WI38 (cell line): ENCODE data around the gene PIP5KL1.

Experiments used
- H3K4me3 ChIP-seq: 2 replicates; pipeline ENCODE4 v1.5.1; 2011; ENCODE audit warnings: low read depth, mild to moderate bottlenecking, control low read depth, low read length
- TF ChIP-seq, protein P1 (sequence below): IDR thresholded peaks from 2 replicates; pipeline ENCODE4 v1.5.1; 2012; ENCODE audit warnings: low read depth, mild to moderate bottlenecking, control low read depth, low read length

The PIP5KL1 gene

DNA sequence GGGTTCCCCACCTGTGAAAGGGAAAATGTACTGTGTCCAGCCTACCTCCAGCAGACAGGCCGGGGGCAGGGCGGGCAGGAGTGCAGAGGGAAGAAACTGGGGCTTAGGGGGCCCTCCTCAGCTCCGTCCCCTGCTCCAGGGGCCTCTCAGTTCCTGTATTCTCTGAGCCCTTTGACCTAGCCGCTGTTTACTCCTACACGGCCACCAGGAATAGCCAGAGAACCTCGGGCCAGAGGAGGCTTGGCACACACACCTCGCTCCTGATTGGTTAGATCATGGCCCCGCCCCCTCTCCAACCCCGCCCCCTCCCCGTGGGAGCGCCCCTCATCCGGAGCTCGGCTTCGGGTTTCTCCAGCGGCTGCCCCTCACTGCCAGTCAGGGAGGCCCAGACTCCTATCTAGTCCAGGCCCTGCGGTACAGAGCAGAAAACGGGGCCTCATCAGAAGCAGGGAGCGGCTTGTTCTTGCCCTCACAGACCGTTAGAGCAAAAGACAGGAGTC is 33.3 kb downstream of the PIP5KL1 start:
- TF ChIP-seq, protein P1, sequence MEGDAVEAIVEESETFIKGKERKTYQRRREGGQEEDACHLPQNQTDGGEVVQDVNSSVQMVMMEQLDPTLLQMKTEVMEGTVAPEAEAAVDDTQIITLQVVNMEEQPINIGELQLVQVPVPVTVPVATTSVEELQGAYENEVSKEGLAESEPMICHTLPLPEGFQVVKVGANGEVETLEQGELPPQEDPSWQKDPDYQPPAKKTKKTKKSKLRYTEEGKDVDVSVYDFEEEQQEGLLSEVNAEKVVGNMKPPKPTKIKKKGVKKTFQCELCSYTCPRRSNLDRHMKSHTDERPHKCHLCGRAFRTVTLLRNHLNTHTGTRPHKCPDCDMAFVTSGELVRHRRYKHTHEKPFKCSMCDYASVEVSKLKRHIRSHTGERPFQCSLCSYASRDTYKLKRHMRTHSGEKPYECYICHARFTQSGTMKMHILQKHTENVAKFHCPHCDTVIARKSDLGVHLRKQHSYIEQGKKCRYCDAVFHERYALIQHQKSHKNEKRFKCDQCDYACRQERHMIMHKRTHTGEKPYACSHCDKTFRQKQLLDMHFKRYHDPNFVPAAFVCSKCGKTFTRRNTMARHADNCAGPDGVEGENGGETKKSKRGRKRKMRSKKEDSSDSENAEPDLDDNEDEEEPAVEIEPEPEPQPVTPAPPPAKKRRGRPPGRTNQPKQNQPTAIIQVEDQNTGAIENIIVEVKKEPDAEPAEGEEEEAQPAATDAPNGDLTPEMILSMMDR = no peak
- peak overlapping the region; percentile 8; the same call in 1 of the 2 replicates for H3K4me3 ChIP-seq

DNA sequence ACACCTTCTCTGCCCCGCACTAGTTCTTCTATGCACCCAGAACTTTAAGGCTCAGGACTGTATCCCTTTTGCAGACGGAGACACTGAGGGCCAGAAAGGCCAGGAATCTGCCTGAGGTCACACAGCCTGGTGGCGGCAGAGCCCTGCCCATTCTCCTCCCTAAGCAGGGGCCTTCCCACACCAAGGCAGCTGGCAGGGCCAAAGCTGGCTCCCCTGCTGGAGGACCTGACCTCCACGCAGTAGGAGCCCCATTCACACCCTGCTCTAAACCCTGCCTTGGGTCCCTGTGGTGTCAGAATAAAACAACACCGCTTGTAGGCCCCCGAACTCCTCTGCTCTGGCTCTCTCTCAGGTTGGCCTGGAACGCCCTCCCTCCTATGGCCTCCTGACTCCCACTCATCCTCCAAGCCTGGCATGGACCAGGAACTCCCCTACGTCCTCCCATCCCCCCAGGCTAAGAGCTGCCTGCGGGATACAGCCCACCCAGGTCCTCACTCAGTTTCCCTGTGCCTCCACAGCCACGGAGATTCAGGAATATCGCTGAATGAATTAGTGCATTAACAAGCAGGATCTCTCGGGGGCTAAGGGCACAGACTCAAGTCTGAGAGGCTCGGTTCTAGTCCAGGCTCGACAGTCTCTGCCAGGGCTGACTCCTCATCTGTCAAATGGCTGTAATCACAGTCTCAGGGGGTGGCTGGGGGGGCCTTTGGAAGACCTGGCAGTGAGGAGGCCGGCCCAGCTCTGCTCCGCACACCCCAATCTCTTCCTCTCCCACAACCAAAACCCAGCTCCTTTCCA is 34.0 kb downstream of the PIP5KL1 start:
- TF ChIP-seq, protein P1 = no peak
- H3K4me3 ChIP-seq = peak overlapping the region; percentile 8; the same call in 1 of the 2 replicates

DNA sequence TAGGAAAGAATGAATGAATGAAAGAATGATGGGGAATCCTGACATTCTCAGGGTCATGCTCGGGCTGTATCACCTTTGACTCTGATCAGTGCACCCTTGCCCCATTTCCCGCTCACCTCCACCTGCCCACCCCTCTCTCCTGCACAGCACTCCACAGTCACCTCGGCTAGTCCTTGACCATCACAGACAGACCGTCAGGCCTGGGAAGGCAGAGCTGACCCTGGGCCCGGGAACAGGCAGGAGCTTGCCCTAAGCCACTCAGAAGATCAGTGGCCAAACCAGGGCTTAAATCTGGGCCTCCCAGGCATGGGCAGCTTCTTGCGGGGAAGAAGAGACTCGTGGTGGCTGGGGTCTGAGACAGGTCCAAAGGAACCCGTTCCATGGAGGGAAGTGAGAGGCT is 34.8 kb downstream of the PIP5KL1 start:
- TF ChIP-seq, protein P1 = no peak
- H3K4me3 ChIP-seq = no peak overlapping the region

DNA sequence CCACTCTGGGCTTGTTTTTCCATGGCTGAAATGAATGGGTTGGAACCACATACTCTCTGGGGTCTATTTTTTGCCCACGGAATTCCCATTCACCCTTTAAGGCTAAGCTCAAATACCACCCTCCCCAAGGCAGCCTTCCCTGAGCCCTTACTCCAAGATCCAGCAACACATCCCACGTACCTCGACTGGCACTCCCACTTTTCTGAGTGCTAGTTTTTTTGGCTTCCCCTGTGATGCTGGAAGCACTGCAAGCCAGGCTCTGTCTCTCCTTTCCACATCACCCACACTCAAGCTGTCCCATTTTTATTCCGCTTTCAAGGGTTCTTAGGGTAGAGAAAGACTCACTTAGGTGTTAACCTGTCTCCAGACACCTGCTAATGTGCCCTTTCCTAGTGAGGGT is 37.2 kb downstream of the PIP5KL1 start:
- TF ChIP-seq, protein P1 = no peak
- no peak overlapping the region for H3K4me3 ChIP-seq

DNA sequence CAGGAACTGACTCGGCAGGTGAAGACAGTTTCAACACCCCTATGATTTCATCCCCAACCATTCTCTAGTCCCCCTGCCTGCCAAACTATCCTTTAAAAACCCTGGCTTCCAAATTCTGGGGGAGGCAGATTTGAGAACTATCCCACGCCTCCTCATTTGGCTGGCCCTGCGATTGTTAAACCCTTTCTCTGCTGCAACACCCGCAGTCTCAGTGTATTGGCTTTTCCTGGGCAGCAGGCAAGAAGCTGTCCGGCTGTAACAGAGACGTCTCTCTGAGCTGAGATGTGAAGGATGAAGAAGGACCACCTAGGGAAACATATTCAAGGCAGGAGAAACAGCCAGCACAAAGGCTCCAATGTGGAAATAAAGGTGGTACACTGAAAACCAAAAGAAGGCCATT is 37.7 kb downstream of the PIP5KL1 start:
- H3K4me3 ChIP-seq = no peak overlapping the region
- TF ChIP-seq, protein P1 = no peak

DNA sequence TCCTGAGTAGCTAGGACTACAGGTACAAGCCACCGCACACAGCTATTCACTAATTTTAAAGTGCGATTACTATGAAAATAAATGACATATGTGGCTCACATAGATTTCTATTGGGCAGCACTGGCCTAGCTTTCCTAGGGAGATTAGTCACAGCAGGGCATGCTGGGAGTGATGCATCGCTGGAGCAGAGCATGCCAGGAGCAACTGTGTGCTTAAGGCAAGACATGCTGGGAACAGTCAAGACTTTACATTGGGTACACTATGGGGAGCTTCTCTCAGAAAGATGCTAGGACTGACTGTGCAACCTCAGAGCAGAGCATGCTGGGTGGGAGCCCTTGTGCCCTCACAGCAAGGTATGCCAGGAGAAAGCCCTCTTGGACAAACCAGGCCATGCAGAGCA is 40.5 kb downstream of the PIP5KL1 start:
- TF ChIP-seq, protein P1 = no peak
- no peak overlapping the region for H3K4me3 ChIP-seq

DNA sequence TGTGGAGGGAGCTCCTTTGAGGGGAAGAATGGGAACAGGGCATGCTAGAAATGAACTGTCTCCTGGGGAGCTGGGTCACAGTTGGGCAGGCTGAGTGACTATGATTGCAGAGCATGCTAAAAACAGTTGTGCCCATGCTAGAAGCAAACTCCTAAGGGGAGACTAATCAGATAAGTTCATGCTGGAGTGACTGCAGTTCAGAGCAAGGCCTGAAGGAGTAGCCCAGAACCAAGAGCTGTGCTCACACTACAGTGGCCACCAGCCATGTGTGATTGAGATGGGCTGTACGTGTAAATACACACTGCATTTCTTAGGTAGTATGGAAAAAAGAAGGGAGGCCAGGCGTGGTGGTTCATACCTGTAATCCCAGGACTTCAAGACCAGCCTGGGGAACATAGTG is 42.8 kb downstream of the PIP5KL1 start:
- no peak overlapping the region for H3K4me3 ChIP-seq
- TF ChIP-seq, protein P1 = 0 out of 2 replicates have a peak, but pooled peaks have one; percentile 11
